CD4-positive, alpha-beta memory T cell (primary cell): ENCODE results near the gene GMEB1. TPM values are rescaled to one million over a fixed set of nuclear protein-coding genes. Genes with fewer than 3 reads are reported as not detected.
"Not testable (repeated sequence)": the region's sequence is repeated elsewhere in the genome, so short reads cannot be mapped to it uniquely, and the experiment has no call there.

Source experiments
- CTCF ChIA-PET: fragments of 350-600 bp; sonication (Branson Sonifier 250); formaldehyde crosslinking; loops from one replicate; lab custom pipeline; 2021; ENCODE audit warnings: inconsistent platforms; ENCODE audit not compliant: partially characterized antibody; lab: Charles Lee
- POLR2A ChIA-PET: fragments of 350-600 bp; sonication (Branson Sonifier 250); formaldehyde crosslinking; loops from one replicate; lab custom pipeline; 2021; ENCODE audit not compliant: partially characterized antibody; lab: Charles Lee
- DNase-seq, 5 donors: peaks; one replicate each; pipeline versions ENCODE4 v3.0.0 to v3.0.0-alpha.2; 2020 to 2022; ENCODE audit warnings: mixed read lengths in 1 of 5
- H3K27ac ChIP-seq: one replicate; pipeline ENCODE4 v1.7.0; 2013; ENCODE audit warnings: low read depth, low read length
- H3K27me3 ChIP-seq: 2 replicates; pipeline ENCODE4 v1.7.0; 2013; ENCODE audit warnings: mild to moderate bottlenecking, low read length, moderate library complexity; ENCODE audit not compliant: insufficient read depth
- H3K36me3 ChIP-seq: 2 replicates; pipeline ENCODE4 v1.7.0; 2013; ENCODE audit warnings: mild to moderate bottlenecking, low read length, moderate library complexity; ENCODE audit not compliant: insufficient read depth
- H3K4me1 ChIP-seq: 2 replicates; pipeline ENCODE4 v1.7.0; 2013; ENCODE audit warnings: mild to moderate bottlenecking, low read length, moderate library complexity; ENCODE audit not compliant: insufficient read depth
- H3K4me3 ChIP-seq, 2 donors: one replicate each; pipeline ENCODE4 v1.7.0; 2013; ENCODE audit warnings: low read length in 2 of 2, mild to moderate bottlenecking in 1 of 2
- H3K9me3 ChIP-seq, 2 donors: one replicate each; pipeline ENCODE4 v1.7.0; 2013; ENCODE audit warnings: low read length in 2 of 2, control low read depth in 1 of 2; ENCODE audit not compliant: control insufficient read depth in 1 of 2
- H3K27ac Mint-ChIP-seq, 7 donors: one replicate each; pipeline ENCODE4 v1.8.0; 2020 to 2021; ENCODE audit warnings: mixed read lengths in 7 of 7, mild to moderate bottlenecking in 6 of 7, inconsistent platforms in 3 of 7, moderate library complexity in 3 of 7
- H3K27me3 Mint-ChIP-seq, 2 donors: one replicate each; pipeline ENCODE4 v1.8.0; 2020 to 2021; ENCODE audit warnings: mixed read lengths in 2 of 2
- H3K36me3 Mint-ChIP-seq, 2 donors: one replicate each; pipeline ENCODE4 v1.8.0; 2020 to 2021; ENCODE audit warnings: mixed read lengths in 2 of 2, inconsistent platforms in 1 of 2, mild to moderate bottlenecking in 1 of 2
- H3K4me1 Mint-ChIP-seq, 4 donors: one replicate each; pipeline ENCODE4 v1.8.0; 2020 to 2021; ENCODE audit warnings: mixed read lengths in 4 of 4, mild to moderate bottlenecking in 1 of 4
- H3K4me3 Mint-ChIP-seq, 8 donors: one replicate each; pipeline ENCODE4 v1.8.0; 2020 to 2021; ENCODE audit warnings: mixed read lengths in 8 of 8, mild to moderate bottlenecking in 7 of 8, moderate library complexity in 6 of 8, inconsistent platforms in 3 of 8
- H3K9me3 Mint-ChIP-seq, 8 donors: one replicate each; pipeline ENCODE4 v1.8.0; 2020 to 2021; ENCODE audit warnings: mixed read lengths in 8 of 8, mild to moderate bottlenecking in 5 of 8, inconsistent platforms in 3 of 8, moderate library complexity in 1 of 8
- intact Hi-C: fragments of 100-400 bp; cut with micrococcal nuclease; formaldehyde crosslinking; loops from one replicate; pipeline ENCODE4 v1.15.1; 2023
- polyA plus RNA-seq, 2 donors: library from polyadenylated mRNA; unstranded; fragments of 300-500 nt; fragmentation: Illumina TruSeq; gene quantifications; one replicate each; pipeline ENCODE4 v1.2.3, GENCODE V29; 2021
- total RNA-seq, 2 experiments: library from RNA; stranded (reverse); gene quantifications; one replicate each; pipeline ENCODE4 v1.2.3, GENCODE V29; 2021

Gene GMEB1
- total and polyA plus RNA-seq, 4 experiments from 2014 or later: 9.7 to 21.9 (median 19.9) TPM

- Mint-ChIP-seq H3K27ac (peak overlapping the region in 4 of 7 donors; percentile 41 to 85 (median 58)), H3K27me3 (no peaks in the 10 kb centered on the region), H3K4me1 (peaks cover 13 to 26% (median 18%) of the 10 kb centered on the region in 4 donors), H3K4me3 (peak overlapping the region in 2 of 8 donors; percentile 7 to 46), H3K36me3 (peaks cover 0 to 8% of the 10 kb centered on the region in 2 donors), H3K9me3 (no peaks in the 10 kb centered on the region)
- CTCF ChIA-PET: interaction anchor here (1.4 kb wide), 1 partner anchor 45 kb away, joined by 3 read pairs; no protein-coding TSS in a partner anchor
- no peak for DNase-seq
- Histone ChIP-seq H3K4me3 (no peak overlapping the region), H3K4me1 (peaks cover 21% of the 10 kb centered on the region), H3K9me3 (no peaks in the 10 kb centered on the region), H3K27ac (no peak overlapping the region), H3K36me3 (no peaks in the 10 kb centered on the region), H3K27me3 (no peaks in the 10 kb centered on the region)
- POLR2A ChIA-PET: interaction anchor here (1.5 to 7.8 kb wide), 6 partner anchors 19 to 161 kb away, joined by 4 to 202 read pairs (median 62); partner anchors contain the start of genes RCC1, RNU11, TAF12 and TRNAU1AP
- intact Hi-C loops: loop anchor here (5.0 kb wide), 1 partner anchor 515 kb away; the partner anchor contains the start of gene SRSF4
These were observed 1.8 kb upstream of the GMEB1 start for GRCh38 chr1:28666806-28667205.

GRCh38 chr1:28668956-28669723 lies 556 bp downstream of the GMEB1 start:
- Histone ChIP-seq H3K4me1 (peaks cover 21% of the 10 kb centered on the region), H3K9me3 (no peaks in the 10 kb centered on the region), H3K27ac (peak overlapping the region; percentile 88), H3K27me3 (no peaks in the 10 kb centered on the region), H3K36me3 (no peaks in the 10 kb centered on the region), H3K4me3 (peak overlapping the region; percentile 89 to 92)
- ChIA-PET CTCF (interaction anchor here (1.1 to 2.6 kb wide), 8 partner anchors 14 to 87 kb away, joined by 3 to 29 read pairs (median 4); partner anchors contain the start of genes RNU11, TAF12 and YTHDF2), POLR2A (interaction anchor here (0.9 to 7.8 kb wide), 27 partner anchors 8 to 513 kb away, joined by 3 to 202 read pairs (median 6); partner anchors contain the start of genes MED18, RCC1, RNU11 and SRSF4)
- DNase-seq: peak in 2 of 5 donors; percentile 39 to 52
- H3K9me3 Mint-ChIP-seq: no peaks in the 10 kb centered on the region
- intact Hi-C loops: loop anchor here (1.0 to 5.0 kb wide), 6 partner anchors 21 to 513 kb away; partner anchors contain the start of genes RNU11, SRSF4, TAF12 and YTHDF2
- peaks cover 13 to 26% (median 17%) of the 10 kb centered on the region in 4 donors for H3K4me1 Mint-ChIP-seq
- peak overlapping the region; percentile 92 to 97 (median 93) for H3K4me3 Mint-ChIP-seq
- peak overlapping the region; percentile 96 to 100 (median 98) for H3K27ac Mint-ChIP-seq
- peaks cover 0 to 8% of the 10 kb centered on the region in 2 donors for H3K36me3 Mint-ChIP-seq
- H3K27me3 Mint-ChIP-seq: no peaks in the 10 kb centered on the region

- H3K27ac Mint-ChIP-seq: peak overlapping the region in 1 of 7 donors; percentile 97
- H3K36me3 Mint-ChIP-seq: peaks cover 0 to 12% of the 10 kb centered on the region in 2 donors
- no peaks in the 10 kb centered on the region for H3K9me3 ChIP-seq
These were observed 2.7 kb downstream of the GMEB1 start for GRCh38 chr1:28671254-28671780.

GRCh38 chr1:28672971-28673370 lies 4.4 kb downstream of the GMEB1 start:
- peaks cover 14% of the 10 kb centered on the region for H3K4me1 ChIP-seq
- CTCF ChIA-PET, intact Hi-C loops, H3K36me3 ChIP-seq, H3K9me3 ChIP-seq, H3K27me3 Mint-ChIP-seq, H3K4me3 ChIP-seq, H3K9me3 Mint-ChIP-seq, H3K27me3 ChIP-seq, H3K27ac ChIP-seq, DNase-seq, H3K4me3 Mint-ChIP-seq: not testable (repeated sequence)
- Mint-ChIP-seq H3K27ac (peak overlapping the region in 2 of 7 donors; percentile 13 to 35), H3K36me3 (peaks cover 0 to 12% of the 10 kb centered on the region in 2 donors), H3K4me1 (peaks cover 12 to 21% (median 16%) of the 10 kb centered on the region in 4 donors)
- POLR2A ChIA-PET: interaction anchor here (1.0 to 7.8 kb wide), 3 partner anchors 24 to 30 kb away, joined by 3 to 202 read pairs (median 198); partner anchors contain the start of genes RNU11 and TAF12

More at GRCh38 chr1:28671254-28671780, 2.7 kb downstream of the GMEB1 start:
- ChIA-PET POLR2A (interaction anchor here (0.9 to 7.8 kb wide), 5 partner anchors 23 to 510 kb away, joined by 3 to 202 read pairs (median 95); partner anchors contain the start of genes RNU11, SRSF4, TAF12 and YTHDF2), CTCF (interaction anchor here (0.9 to 2.2 kb wide), 2 partner anchors 65 to 88 kb away, joined by 4 to 11 read pairs; partner anchors contain the start of gene YTHDF2)
- Mint-ChIP-seq H3K9me3 (no peaks in the 10 kb centered on the region), H3K4me3 (no peak overlapping the region), H3K27me3 (no peaks in the 10 kb centered on the region), H3K4me1 (peaks cover 13 to 22% (median 17%) of the 10 kb centered on the region in 4 donors)
- Histone ChIP-seq H3K27me3 (no peaks in the 10 kb centered on the region), H3K4me1 (peaks cover 21% of the 10 kb centered on the region), H3K4me3 (no peak overlapping the region), H3K27ac (no peak overlapping the region), H3K36me3 (no peaks in the 10 kb centered on the region)
- DNase-seq: no peak
- intact Hi-C loops: no loop called here

GRCh38 chr1:28675924-28676257 lies 7.3 kb downstream of the GMEB1 start:
- intact Hi-C loops: no loop called here
- Mint-ChIP-seq H3K36me3 (peaks cover under 1 to 5% of the 10 kb centered on the region in 2 donors), H3K9me3 (no peaks in the 10 kb centered on the region), H3K27ac (no peak overlapping the region), H3K27me3 (no peaks in the 10 kb centered on the region), H3K4me1 (peaks cover 1 to 6% (median 4%) of the 10 kb centered on the region in 4 donors), H3K4me3 (no peak overlapping the region)
- Histone ChIP-seq H3K27me3 (no peaks in the 10 kb centered on the region), H3K9me3 (no peaks in the 10 kb centered on the region), H3K4me1 (peaks cover under 1% of the 10 kb centered on the region), H3K36me3 (no peaks in the 10 kb centered on the region), H3K27ac (no peak overlapping the region), H3K4me3 (no peak overlapping the region)
- DNase-seq: no peak
- ChIA-PET POLR2A (interaction anchor here (0.6 kb wide), 1 partner anchor 27 kb away, joined by 3 read pairs; no protein-coding TSS in a partner anchor), CTCF (interaction anchor here (0.7 to 0.9 kb wide), 2 partner anchors 40 to 81 kb away, joined by 3 to 4 read pairs; no protein-coding TSS in a partner anchor)

GRCh38 chr1:28680151-28680550 lies 11.6 kb downstream of the GMEB1 start:
- no peak overlapping the region for H3K27ac ChIP-seq
- Mint-ChIP-seq H3K36me3 (peaks cover 8 to 32% of the 10 kb centered on the region in 2 donors), H3K27me3 (no peaks in the 10 kb centered on the region), H3K27ac (no peak overlapping the region), H3K4me3 (no peak overlapping the region), H3K9me3 (no peaks in the 10 kb centered on the region), H3K4me1 (peaks cover 0 to 6% (median 4%) of the 10 kb centered on the region in 4 donors)
- POLR2A ChIA-PET: no interaction called here
- H3K4me1 ChIP-seq: peaks cover 3% of the 10 kb centered on the region
- no peak overlapping the region for H3K4me3 ChIP-seq
- no peaks in the 10 kb centered on the region for H3K9me3 ChIP-seq
- no peaks in the 10 kb centered on the region for H3K27me3 ChIP-seq
- intact Hi-C loops: no loop called here
- DNase-seq: no peak
- CTCF ChIA-PET: no interaction called here
- no peaks in the 10 kb centered on the region for H3K36me3 ChIP-seq
